Naive thymus-derived CD8-positive, alpha-beta T cell (primary cell): ENCODE data around the gene AFG1L. TPM values are rescaled to one million over a fixed set of nuclear protein-coding genes. Genes with fewer than 3 reads are reported as not detected.
"Not testable (repeated sequence)": the region's sequence is repeated elsewhere in the genome, so short reads cannot be mapped to it uniquely, and the experiment has no call there.

Source experiments
- ATAC-seq, 2 donors: fragments of 150-1000 bp; cut with Tn5 transposase in 1 of 2; sonication (Bioruptor Pico), chemical (Tn5 transposase) in 1 of 2; 1 replicate in 1 of 2; 2 replicates in 1 of 2; pipeline ENCODE4 v1.10.0; 2021; ENCODE audit warnings: mild to moderate bottlenecking in 2 of 2, moderate library complexity in 2 of 2
- POLR2A ChIA-PET: fragments of 350-600 bp; sonication (Branson Sonifier 250); formaldehyde crosslinking; loops from one replicate; lab custom pipeline; 2021; ENCODE audit warnings: antibody characterized with exemption; lab: Charles Lee
- DNase-seq, 10 donors: peaks; one replicate each; pipeline versions ENCODE4 v3.0.0 to v3.0.0-alpha.2; 2020 to 2022
- H3K27ac Mint-ChIP-seq, 10 donors: one replicate each; pipeline ENCODE4 v1.8.0; 2020 to 2022; ENCODE audit warnings: mild to moderate bottlenecking in 10 of 10, mixed read lengths in 10 of 10, moderate library complexity in 4 of 10, inconsistent platforms in 1 of 10
- H3K27me3 Mint-ChIP-seq, 5 donors: one replicate each; pipeline ENCODE4 v1.8.0; 2021 to 2022; ENCODE audit warnings: mixed read lengths in 5 of 5
- H3K36me3 Mint-ChIP-seq, 3 donors: one replicate each; pipeline ENCODE4 v1.8.0; 2020 to 2022; ENCODE audit warnings: mixed read lengths in 3 of 3, mild to moderate bottlenecking in 2 of 3, inconsistent platforms in 1 of 3
- H3K4me1 Mint-ChIP-seq, 4 donors: one replicate each; pipeline ENCODE4 v1.8.0; 2021 to 2022; ENCODE audit warnings: mixed read lengths in 4 of 4
- H3K4me3 Mint-ChIP-seq, 10 donors: one replicate each; pipeline ENCODE4 v1.8.0; 2020 to 2022; ENCODE audit warnings: mild to moderate bottlenecking in 10 of 10, mixed read lengths in 10 of 10, moderate library complexity in 6 of 10, inconsistent platforms in 1 of 10
- H3K9me3 Mint-ChIP-seq, 9 donors: one replicate each; pipeline ENCODE4 v1.8.0; 2020 to 2022; ENCODE audit warnings: mixed read lengths in 9 of 9, mild to moderate bottlenecking in 3 of 9, inconsistent platforms in 1 of 9, moderate library complexity in 1 of 9
- polyA plus RNA-seq, 3 donors: library from polyadenylated mRNA; unstranded; fragments of 300-500 nt; fragmentation: Illumina TruSeq; gene quantifications; one replicate each; pipeline ENCODE4 v1.2.3, GENCODE V29; 2021
- total RNA-seq, 8 experiments: library from RNA in 2 of 8; stranded (reverse) in 2 of 8; gene quantifications; one replicate each; pipeline ENCODE4 v1.2.3 and lab custom pipeline; 2021 to 2026

AFG1L gene
- total and polyA plus RNA-seq, 5 experiments from 2014 or later, result 2.8 to 8.7 (median 4.4) TPM

- no peak for DNase-seq
- Mint-ChIP-seq H3K36me3 (peaks cover 0 to 9% (median 0%) of the 10 kb centered on the region in 3 donors), H3K27me3 (no peaks in the 10 kb centered on the region), H3K4me3 (no peak overlapping the region), H3K27ac (peak overlapping the region in 1 of 10 donors; percentile 37), H3K9me3 (peaks cover 0 to 1% (median 0%) of the 10 kb centered on the region in 9 donors), H3K4me1 (no peaks in the 10 kb centered on the region)
- no peak for ATAC-seq
- POLR2A ChIA-PET, result no interaction called here
Measured at GRCh38 chr6:108395297-108395696, 100.4 kb downstream of the AFG1L start.

- peaks cover 21 to 34% (median 29%) of the 10 kb centered on the region in 3 donors for H3K36me3 Mint-ChIP-seq
- H3K27ac Mint-ChIP-seq, result no peak overlapping the region
- DNase-seq, result no peak
Measured at GRCh38 chr6:108403236-108403635, 108.4 kb downstream of the AFG1L start.

GRCh38 chr6:108406943-108407342 lies 112.1 kb downstream of the AFG1L start:
- Mint-ChIP-seq H3K36me3 (peaks cover 36 to 44% (median 43%) of the 10 kb centered on the region in 3 donors), H3K9me3 (peaks cover 0 to 17% (median 6%) of the 10 kb centered on the region in 9 donors)
- POLR2A ChIA-PET, result no interaction called here

More at GRCh38 chr6:108403236-108403635, 108.4 kb downstream of the AFG1L start:
- peaks cover 0 to 15% (median 1%) of the 10 kb centered on the region in 9 donors for H3K9me3 Mint-ChIP-seq
- no peak overlapping the region for H3K4me3 Mint-ChIP-seq
- H3K27me3 Mint-ChIP-seq, result no peaks in the 10 kb centered on the region
- POLR2A ChIA-PET, result no interaction called here
- no peak for ATAC-seq
- H3K4me1 Mint-ChIP-seq, result no peaks in the 10 kb centered on the region

GRCh38 chr6:108407904-108408827 lies 113.3 kb downstream of the AFG1L start:
- POLR2A ChIA-PET, result no interaction called here
- Mint-ChIP-seq H3K4me3 (no peak overlapping the region), H3K36me3 (peaks cover 38 to 48% (median 43%) of the 10 kb centered on the region in 3 donors), H3K9me3 (peaks cover 0 to 22% (median 12%) of the 10 kb centered on the region in 9 donors), H3K27me3 (no peaks in the 10 kb centered on the region), H3K27ac (no peak overlapping the region), H3K4me1 (no peaks in the 10 kb centered on the region)
- DNase-seq (no peak), ATAC-seq (no peak)

More at GRCh38 chr6:108406943-108407342, 112.1 kb downstream of the AFG1L start:
- no peaks in the 10 kb centered on the region for H3K4me1 Mint-ChIP-seq
- H3K4me3 Mint-ChIP-seq, result no peak overlapping the region
- H3K27ac Mint-ChIP-seq, result no peak overlapping the region
- DNase-seq (no peak), ATAC-seq (no peak)
- no peaks in the 10 kb centered on the region for H3K27me3 Mint-ChIP-seq

- H3K4me3 Mint-ChIP-seq, result no peak overlapping the region
- peaks cover 0 to 29% (median 16%) of the 10 kb centered on the region in 9 donors for H3K9me3 Mint-ChIP-seq
- H3K4me1 Mint-ChIP-seq, result no peaks in the 10 kb centered on the region
- H3K36me3 Mint-ChIP-seq, result peaks cover 34 to 47% (median 36%) of the 10 kb centered on the region in 3 donors
- H3K27ac Mint-ChIP-seq, result no peak overlapping the region
- no peak for ATAC-seq
- no peaks in the 10 kb centered on the region for H3K27me3 Mint-ChIP-seq
- POLR2A ChIA-PET, result no interaction called here
- DNase-seq, result no peak
Measured at GRCh38 chr6:108408861-108409260, 114.0 kb downstream of the AFG1L start.

GRCh38 chr6:108416047-108416833 lies 121.4 kb downstream of the AFG1L start:
- H3K4me1 Mint-ChIP-seq, ATAC-seq, POLR2A ChIA-PET, H3K4me3 Mint-ChIP-seq, H3K27ac Mint-ChIP-seq, DNase-seq, H3K27me3 Mint-ChIP-seq: not testable (repeated sequence)
- Mint-ChIP-seq H3K9me3 (peaks cover 0 to 33% (median 20%) of the 10 kb centered on the region in 9 donors), H3K36me3 (peaks cover 4 to 16% (median 5%) of the 10 kb centered on the region in 3 donors)

- Mint-ChIP-seq H3K27me3 (no peaks in the 10 kb centered on the region), H3K9me3 (peaks cover 0 to 27% (median 17%) of the 10 kb centered on the region in 9 donors), H3K4me1 (no peaks in the 10 kb centered on the region), H3K36me3 (peaks cover 2 to 13% (median 2%) of the 10 kb centered on the region in 3 donors), H3K27ac (no peak overlapping the region), H3K4me3 (no peak overlapping the region)
- DNase-seq (no peak), ATAC-seq (no peak)
- POLR2A ChIA-PET, result no interaction called here
Measured at GRCh38 chr6:108417027-108417426, 122.2 kb downstream of the AFG1L start.

GRCh38 chr6:108419474-108419873 lies 124.6 kb downstream of the AFG1L start:
- Mint-ChIP-seq H3K27me3 (no peaks in the 10 kb centered on the region), H3K9me3 (peaks cover 0 to 6% (median 3%) of the 10 kb centered on the region in 9 donors), H3K27ac (no peak overlapping the region), H3K4me3 (no peak overlapping the region), H3K36me3 (peaks cover 0 to under 1% (median 0%) of the 10 kb centered on the region in 3 donors), H3K4me1 (no peaks in the 10 kb centered on the region)
- DNase-seq (no peak), ATAC-seq (no peak)
- POLR2A ChIA-PET, result no interaction called here

- Mint-ChIP-seq H3K27ac (no peak overlapping the region), H3K27me3 (no peaks in the 10 kb centered on the region), H3K4me1 (no peaks in the 10 kb centered on the region), H3K4me3 (no peak overlapping the region), H3K9me3 (peaks cover 0 to 5% (median 0%) of the 10 kb centered on the region in 9 donors), H3K36me3 (no peaks in the 10 kb centered on the region)
- ATAC-seq (no peak), DNase-seq (no peak)
- POLR2A ChIA-PET, result no interaction called here
Measured at GRCh38 chr6:108419934-108420609, 125.2 kb downstream of the AFG1L start.

GRCh38 chr6:108421366-108421765 lies 126.5 kb downstream of the AFG1L start:
- ATAC-seq (no peak), DNase-seq (no peak)
- no peaks in the 10 kb centered on the region for H3K9me3 Mint-ChIP-seq
- POLR2A ChIA-PET, result no interaction called here
- H3K4me1 Mint-ChIP-seq, result no peaks in the 10 kb centered on the region
- no peaks in the 10 kb centered on the region for H3K36me3 Mint-ChIP-seq
- H3K27ac Mint-ChIP-seq, result no peak overlapping the region
- H3K27me3 Mint-ChIP-seq, result no peaks in the 10 kb centered on the region
- H3K4me3 Mint-ChIP-seq, result no peak overlapping the region

GRCh38 chr6:108423982-108424705 lies 129.3 kb downstream of the AFG1L start:
- Mint-ChIP-seq H3K36me3 (peaks cover 0 to 6% (median 1%) of the 10 kb centered on the region in 3 donors), H3K27me3 (no peaks in the 10 kb centered on the region), H3K27ac (no peak overlapping the region), H3K4me1 (no peaks in the 10 kb centered on the region), H3K4me3 (no peak overlapping the region), H3K9me3 (peaks cover 0 to 8% (median 0%) of the 10 kb centered on the region in 9 donors)
- ATAC-seq (no peak), DNase-seq (no peak)
- POLR2A ChIA-PET, result no interaction called here

- peaks cover 0 to 8% (median 0%) of the 10 kb centered on the region in 9 donors for H3K9me3 Mint-ChIP-seq
- POLR2A ChIA-PET, result no interaction called here
- no peak for ATAC-seq
- H3K27ac Mint-ChIP-seq, result no peak overlapping the region
- peaks cover 0 to 14% (median 5%) of the 10 kb centered on the region in 3 donors for H3K36me3 Mint-ChIP-seq
- no peaks in the 10 kb centered on the region for H3K27me3 Mint-ChIP-seq
- no peaks in the 10 kb centered on the region for H3K4me1 Mint-ChIP-seq
- H3K4me3 Mint-ChIP-seq, result no peak overlapping the region
- DNase-seq, result no peak
Measured at GRCh38 chr6:108425428-108425827, 130.6 kb downstream of the AFG1L start.
